AG08396 (cell line): Measurements from ENCODE around the gene ALLC.
"Not testable (repeated sequence)": the region's sequence is repeated elsewhere in the genome, so short reads cannot be mapped to it uniquely, and the experiment has no call there.

ENCODE experiments used
- DNase-seq: peaks from one replicate; pipeline ENCODE4 v3.0.0; 2012; ENCODE audit warnings: low spot score, mixed read lengths

ALLC gene

DNA sequence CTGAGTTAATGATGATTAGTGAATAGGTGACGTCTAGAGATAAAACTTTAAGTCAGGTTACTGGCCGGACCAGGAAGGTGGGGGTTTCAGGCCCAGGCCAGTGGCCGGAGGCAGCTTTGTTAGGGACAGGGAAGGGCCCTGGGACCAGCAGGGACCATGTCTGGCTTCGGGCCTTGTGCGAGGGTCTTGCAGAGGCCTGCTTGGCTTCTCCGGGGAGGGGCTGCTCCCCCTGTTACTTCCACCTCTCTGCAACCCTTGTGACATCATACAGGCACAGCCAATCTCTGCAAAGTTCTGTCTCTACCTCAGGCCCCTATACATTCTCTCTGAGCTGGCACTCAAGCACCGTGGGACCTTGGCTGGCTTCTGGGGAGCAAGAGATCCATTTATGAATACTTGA lies at the start of gene ALLC:
Gene ALLC (plus strand): TSS at position 320 of the 400 bp plus-strand sequence. CDS start 12,958 bp downstream, outside the sequence.
- DNase-seq = no peak

DNA sequence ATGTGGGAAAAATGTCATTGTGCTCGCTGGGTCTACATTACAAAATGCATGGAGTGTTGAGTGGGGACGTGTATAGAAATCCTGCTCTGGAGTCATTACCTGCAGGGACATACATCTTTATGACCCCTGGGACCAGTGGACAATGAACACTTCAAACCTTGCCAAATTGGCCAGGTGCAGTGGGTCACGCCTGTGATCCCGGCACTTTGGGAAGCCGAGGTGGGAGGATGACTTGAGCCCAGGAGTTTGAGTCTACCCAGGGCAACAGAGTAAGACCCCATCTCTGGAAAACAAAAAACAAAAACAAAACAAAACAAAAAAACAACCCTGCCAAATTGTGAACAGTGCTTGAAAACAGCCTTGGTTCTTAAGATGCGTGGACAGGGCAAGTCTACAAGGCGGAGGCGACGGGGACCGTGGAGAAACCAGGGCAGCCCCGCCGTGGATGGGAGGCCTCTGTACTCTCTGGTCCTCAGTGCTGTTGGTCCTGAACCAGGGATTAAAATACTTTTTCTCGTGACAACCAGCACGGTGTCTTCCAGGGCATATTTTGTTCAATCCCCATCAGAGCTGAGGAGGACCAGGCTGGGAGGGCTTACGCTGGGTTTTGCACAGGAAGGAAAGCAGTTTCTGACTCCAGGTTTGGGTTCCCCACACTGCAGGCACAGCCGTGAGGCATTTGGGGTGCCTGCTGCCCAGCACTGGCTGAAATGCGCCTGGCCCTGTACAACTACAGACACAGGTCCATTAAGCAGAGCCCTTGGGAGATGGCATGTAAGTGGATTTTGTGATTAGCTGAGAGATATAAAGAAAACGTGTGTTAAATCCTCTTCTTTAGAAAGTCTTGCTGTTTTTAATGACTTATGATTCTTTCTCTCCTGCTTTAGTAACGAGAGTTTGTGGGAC lies 49.4 kb upstream of the ALLC start:
- DNase-seq = no peak

DNA sequence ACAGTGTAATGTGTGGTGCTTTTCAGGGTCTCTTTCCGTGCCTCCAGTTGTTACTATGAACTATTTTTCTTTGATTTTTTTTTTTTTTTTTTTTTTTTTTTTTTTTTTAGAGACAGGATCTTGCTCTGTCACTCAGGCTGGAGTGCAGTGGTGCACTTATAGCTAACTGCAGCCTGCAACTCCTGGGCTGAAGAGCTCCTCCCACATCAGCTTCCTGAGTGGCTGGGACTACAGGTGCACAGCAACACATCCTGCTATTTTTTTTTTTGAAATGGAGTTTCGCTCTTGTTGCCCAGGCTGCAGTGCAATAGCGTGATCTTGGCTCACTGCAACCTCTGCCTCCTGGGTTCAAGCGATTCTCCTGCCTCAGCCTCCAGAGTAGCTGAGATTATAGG lies 48.7 kb upstream of the ALLC start:
- DNase-seq = not testable (repeated sequence)

DNA sequence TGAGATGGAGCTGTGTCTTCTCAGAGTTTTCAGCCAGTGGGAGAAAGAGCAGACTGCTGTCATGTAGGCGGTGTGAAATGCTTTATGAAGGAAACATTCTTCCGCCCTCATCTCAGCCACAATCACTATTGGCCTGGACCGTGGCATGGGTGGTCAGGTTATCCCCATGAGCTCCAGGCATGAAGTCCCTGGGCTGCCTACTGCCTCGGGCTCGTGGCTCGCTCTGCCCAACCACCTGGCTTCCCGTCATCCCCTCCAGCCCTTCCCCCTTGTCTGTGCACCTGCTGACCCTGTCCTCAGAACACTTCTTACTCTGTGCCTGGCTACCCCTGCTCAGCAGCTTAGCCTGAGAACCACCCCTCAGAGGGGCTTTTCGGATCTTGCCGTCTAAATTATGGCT lies 47.6 kb upstream of the ALLC start:
- DNase-seq = no peak

DNA sequence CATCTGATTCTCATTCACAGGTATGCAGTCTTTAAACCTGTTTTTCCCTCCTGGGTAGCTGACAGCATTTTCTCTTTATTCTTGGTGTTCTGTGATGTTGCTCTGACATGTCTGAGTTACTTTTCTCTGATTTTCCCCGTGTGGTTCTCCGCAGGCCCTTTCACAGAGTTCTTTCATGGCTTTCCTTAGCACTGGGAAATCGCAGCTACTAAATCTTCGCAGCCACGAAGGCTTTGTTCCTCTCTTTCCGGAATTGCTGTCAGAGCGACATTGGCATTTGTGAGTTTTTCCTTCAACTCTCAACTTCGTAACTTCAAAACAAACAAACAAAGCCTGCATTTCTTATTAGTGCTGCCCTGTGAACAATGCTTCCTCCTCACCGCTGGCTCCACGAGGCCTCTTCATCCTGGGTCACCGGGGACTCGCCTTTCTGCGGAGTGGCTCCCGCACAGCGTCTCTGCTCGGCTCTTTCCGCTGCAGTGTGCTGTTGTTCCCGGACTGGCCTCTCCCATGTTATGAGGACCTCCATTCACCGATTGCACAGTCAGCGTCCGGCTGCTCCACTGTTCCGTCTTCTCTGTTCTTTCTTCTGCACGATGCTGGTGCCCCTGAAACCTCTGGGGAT lies 47.0 kb upstream of the ALLC start:
- no peak for DNase-seq

DNA sequence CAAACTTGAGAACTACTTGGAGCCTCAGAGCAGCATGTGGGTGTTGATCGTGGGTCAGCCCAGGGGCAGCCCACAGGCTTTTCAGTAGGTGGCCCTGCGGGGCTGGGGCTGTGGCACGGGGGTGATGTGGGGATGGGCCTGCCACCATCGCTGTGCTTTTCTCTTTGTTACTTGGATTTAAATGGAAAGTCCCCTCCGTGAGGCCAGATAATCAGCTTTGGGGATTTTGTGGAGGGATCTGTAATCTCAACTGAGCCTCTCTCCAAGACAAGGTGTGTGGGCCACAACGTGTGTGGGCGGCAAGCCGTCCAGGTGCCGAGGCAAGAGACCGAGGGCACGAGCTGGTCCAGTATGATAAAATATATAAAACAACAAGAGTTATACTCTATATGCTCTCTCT lies 46.4 kb upstream of the ALLC start:
- DNase-seq = no peak

DNA sequence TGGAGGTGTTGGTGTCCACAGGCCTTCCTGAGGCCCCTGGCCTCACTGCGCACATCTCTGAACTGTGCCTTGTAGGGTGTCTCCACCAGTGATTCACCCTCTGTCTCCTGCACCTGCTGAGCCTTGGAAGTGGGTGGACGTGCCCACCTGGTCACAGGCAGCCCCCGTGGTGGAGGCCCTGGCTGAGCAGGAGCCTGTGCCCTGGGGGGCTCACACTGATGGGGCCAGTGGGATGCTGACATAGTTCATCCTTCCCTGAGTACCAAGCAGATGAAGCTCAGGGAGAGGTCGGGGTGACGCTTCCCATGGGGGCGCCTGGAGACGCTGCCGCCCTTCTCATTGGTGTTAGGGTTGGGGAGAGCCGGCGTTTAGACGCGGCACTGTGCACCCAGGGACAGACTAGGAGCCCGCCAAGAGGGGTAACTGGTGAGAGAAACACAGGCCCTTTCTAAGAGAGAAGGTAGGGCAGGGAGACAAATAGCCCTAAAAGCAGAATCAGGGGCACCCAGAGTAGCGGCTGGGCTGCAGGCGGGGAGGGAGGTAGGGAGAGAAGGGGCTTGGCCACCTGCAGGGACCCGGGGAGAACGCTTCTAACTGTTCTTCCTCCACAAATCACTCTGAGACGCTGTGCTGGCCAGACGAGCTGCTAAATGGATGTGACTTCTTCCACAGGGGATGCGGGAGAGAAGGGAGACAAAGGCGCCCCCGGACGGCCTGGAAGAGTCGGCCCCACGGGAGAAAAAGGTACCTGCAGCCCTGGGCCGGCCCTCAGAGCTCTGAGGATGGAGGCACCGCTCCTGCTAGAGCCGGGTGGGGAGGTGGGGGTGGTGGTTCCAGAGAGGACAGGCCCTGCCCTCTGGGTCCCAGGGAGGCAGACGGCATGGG lies 45.1 kb upstream of the ALLC start:
- DNase-seq = no peak

DNA sequence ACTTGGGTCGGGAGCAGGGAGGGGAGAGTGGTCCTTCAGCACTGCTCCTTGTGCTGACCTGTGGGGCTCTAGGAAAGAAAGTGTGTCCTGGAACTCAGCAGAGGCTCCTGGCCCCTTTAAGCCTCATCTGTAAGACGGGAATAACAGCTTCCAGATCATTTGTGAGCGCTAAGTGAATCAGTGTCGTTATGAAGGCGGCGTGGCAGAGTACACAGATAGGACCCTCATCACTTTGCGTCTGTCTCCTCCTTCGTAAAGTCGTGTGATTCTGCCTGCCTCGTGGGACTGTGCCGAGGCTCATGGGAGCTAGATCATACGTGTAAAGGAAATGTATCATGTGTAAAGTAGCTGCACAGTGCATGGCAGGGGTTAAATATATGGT lies 44.5 kb upstream of the ALLC start:
- DNase-seq = no peak

DNA sequence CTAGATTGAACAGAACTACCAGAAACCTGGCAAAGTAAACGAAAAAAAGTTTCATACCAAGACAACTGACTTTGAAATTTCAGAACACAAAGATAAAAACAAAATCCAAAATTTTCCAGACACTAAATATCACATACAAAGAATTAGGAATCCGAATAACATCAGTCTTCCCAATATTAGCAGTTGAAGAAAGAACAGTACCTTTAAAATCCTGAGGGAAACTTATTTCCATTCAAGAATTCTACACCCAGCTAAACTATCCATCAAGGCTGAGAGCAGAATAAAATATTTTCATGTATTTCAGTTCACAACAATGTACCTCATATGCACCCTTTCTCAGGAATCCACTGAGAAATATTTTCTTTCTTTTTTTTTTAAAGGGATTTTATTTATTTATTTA lies 43.3 kb upstream of the ALLC start:
- not testable (repeated sequence) for DNase-seq

DNA sequence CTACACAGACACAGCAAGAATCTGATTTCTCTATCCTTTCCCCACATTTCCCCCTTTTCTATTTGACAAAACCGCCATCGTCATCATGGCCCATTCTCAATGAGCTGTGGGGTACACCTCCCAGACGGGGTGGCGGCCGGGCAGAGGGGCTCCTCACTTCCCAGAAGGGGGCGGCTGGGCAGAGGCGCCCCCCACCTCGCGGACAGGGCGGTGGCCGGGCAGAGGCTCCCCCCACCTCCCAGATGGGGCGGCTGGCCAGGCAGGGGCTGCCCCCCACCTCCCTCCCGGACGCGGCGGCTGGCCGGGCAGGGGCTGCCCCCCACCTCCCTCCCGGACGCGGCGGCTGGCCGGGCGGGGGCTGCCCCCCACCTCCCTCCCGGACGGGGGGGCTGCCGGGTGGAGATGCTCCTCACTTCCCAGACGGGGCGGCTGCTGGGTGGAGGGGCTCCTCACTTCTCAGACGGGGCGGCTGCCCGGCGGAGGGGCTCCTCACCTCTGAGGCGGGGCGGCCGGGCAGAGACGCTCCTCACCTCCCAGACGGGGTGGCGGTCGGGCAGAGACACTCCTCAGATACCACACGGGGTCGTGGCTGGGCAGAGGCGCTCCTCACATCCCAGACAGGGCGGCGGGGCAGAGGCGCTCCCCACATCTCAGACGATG lies 42.3 kb upstream of the ALLC start:
- not testable (repeated sequence) for DNase-seq

DNA sequence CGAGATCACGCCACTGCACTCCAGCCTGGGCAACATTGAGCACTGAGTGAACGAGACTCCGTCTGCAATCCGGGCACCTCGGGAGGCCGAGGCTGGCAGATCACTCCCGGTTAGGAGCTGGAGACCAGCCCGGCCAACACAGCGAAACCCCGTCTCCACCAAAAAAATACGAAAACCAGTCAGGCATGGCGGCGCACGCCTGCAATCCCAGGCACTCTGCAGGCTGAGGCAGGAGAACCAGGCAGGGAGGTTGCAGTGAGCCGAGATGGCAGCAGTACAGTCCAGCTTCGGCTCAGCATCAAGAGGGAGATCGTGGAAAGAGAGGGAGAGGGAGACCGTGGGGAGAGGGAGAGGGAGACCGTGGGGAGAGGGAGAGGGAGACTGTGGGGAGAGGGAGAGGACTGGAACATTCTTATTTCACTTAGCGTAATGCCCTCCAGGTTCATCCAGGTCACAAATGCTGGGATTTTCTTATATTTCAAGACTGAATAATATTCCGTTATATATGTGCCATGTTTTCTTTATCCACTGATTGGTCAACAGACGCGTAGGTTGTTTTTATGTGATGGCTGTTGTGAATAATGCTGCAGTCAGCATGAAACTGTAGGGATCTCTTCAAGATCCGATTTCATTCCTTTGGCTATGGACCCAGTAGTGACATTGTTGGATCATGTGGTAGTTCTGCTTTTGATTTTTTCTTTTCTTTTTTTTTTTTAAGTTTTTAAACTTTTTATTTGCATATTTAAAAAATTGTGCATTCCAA lies 41.4 kb upstream of the ALLC start:
- not testable (repeated sequence) for DNase-seq

DNA sequence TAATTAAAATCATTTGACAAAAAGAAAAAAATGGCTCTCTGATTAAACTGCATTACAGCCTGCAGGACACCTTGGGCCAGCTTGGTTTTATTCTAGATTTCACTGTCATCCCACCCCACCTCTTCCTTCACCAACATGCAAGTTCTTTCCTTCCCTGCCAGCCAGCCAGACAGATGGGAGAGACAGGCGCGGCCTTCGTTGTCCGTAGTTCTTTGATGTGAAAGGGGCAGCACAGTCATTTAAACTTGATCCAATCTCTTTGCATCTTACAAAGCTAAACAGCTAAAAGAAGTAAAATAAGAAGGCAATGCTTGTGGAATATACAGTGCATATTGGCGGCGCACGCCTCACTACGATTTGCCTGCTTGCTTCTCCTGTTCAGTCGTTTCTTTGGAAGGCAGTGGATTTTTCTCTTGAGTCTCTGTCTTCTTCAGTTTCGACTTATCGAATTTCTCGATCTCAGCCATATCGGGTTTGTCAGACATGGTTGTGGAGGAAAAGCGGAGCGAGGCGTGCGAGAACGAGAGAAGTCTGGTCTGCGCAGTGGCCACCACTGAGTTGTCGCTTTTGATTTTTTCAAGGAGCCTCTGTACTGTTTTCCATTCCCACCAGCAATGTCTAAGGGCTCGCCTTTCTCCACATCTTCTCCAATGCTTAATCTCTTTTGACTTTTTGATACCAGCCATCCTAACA lies 40.7 kb upstream of the ALLC start:
- DNase-seq = no peak

DNA sequence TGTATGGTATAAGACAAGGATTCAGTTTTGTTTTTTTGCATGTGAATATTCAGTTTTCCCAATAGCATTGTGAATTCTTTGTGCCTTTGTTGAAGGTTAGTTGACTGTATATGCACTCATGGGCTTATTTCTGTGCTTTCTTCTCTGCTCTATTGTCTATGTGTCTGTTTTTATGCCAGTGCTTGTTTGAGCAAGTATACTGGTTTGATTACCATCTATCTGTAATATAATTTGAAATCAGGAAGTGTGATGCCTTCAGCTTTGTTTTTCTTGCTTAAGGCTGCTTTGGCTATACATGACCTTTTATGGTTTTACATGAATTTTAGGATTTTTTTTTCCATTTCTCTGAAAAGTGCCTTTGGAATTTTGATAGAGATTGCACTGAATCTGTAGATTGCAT lies 39.6 kb upstream of the ALLC start:
- DNase-seq = no peak

DNA sequence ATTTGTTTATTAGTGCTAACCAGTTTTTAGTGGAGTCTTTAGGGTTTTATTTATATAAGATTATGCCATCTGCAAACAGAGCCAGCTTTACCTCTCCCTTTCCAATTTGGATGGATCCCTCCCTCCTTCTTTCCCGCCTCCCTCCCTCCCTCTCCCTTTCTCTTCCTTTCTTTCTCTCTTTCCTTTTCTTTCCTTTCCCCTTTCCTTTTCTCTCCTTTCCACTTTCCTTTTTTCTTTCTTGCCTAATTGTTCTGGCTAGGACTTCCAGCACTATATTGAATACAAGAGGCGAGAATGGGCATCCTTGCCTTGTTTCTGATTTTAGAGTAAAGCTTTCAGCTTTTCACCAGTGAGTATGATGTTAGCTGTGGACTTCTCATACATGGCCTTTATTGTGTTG lies 39.0 kb upstream of the ALLC start:
- no peak for DNase-seq

DNA sequence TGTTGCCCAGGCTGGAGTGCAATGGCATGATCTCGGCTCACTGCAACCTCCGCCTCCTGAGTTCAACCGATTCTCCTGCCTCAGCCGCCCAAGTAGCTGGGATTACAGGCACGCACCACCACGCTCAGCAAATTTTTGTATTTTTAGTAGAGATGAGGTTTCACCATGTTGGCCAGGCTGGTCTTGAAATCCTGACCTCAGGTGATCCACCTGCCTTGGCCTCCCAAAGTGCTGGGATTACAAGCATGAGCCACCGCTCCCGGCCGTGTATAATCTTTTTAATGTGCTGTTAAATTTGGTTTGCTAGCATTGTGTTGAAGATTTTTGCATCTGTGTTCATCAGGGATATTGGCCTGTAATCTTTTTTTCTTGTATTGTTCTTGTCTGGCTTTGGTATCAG lies 38.3 kb upstream of the ALLC start:
- not testable (repeated sequence) for DNase-seq

DNA sequence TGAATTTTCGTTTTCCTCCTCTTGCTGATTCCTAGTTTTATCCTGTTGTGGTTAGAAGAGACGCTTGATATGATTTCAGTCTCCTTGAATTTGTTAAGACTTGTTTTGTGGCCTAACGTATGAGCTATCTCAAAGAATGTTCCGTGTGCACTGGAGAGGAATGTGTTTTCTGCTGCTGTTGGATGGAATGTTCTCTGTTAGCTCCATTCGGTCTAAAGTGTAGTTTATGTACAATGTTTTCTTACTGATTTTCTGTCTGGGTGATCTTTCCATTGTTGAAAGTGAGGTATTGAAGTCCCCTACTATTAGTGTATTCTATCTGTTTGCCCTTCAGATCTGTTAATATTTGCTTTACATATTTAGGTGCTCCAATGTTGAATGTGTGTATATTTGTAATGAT lies 37.2 kb upstream of the ALLC start:
- peak; percentile 45 for DNase-seq

DNA sequence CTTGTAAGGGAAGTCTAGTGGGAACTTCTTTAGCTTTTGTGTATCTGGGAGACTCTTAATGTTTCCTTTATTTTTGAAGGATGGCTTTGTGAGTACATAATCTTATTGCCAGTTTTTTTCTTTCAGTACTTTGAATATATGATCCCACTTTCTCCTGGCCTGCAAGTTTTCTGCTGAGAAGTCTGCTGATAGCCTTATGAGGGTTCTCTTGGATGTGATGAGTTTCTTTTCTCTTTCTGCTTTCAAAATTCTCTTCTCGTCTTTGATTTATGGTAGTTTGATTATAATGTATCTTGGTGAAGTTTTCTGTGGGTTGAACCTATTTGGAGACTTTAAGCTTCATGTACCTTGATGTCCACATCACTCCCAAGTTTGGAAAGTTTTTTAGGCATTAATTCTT lies 35.0 kb upstream of the ALLC start:
- no peak for DNase-seq

DNA sequence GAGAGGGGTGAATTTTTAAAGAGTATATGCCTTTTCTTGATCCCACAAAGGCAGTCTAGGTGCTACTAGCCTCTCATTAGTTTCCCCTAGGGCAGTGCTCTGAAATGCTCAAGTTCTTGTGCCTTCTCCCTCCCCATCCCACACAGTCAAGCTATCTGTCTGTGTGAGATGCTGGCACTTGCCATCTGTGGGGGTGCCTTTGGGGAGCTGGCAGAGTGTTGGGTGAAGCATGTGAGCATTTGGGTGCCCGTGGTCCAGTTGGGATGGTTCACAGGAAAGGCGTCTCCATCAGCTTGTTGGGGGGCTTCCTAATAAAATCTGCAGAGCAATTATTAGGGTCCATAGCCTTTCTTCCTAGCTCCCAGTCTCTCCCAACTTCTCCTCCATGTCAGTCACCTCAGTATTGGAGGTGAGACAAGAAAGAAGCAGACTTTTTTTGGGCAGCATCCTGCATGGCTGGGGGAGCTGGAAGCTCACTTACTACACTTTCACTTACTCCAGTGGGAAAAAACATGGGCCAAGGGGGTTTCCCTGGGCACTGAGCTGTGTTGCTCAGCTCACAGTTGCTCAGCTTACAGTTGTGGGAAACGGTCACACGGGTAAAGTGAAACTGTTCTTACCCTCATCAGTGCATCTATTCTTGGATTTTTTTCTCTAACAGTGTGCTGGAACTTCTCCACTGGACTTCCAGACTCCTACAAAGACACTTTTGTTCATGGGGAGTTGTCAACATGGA lies 33.8 kb upstream of the ALLC start:
- no peak for DNase-seq

DNA sequence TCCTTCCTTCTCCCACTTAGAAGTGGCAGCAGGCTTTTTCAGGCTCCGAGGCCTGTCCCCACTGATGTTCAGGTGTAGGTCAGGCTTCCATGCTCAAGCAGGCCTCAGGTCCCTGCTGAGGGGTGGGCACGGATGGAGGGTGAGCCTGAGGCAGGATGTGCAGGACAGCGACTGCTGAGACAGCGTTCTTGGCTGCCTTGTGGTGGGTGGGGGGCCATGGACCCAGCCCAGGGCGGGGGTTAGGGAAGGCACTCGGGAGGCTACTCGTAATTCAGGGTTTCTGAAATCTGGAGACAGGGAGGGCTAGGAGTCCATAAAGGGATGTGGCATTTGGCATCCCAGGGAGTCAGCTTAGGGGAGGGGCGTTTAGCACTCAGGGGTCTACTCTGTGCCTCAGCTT lies 32.8 kb upstream of the ALLC start:
- DNase-seq = no peak
